Endodermal cell (in vitro differentiated cells): ENCODE data around the gene KCP. TPM values are rescaled to one million over a fixed set of nuclear protein-coding genes. Genes with fewer than 3 reads are reported as not detected.

Source experiments
- DNase-seq: peaks from one replicate; pipeline ENCODE4 v3.0.0-alpha.2; 2017
- H3K27ac ChIP-seq: 2 replicates; pipeline ENCODE4 v1.5.1; 2013; ENCODE audit warnings: mild to moderate bottlenecking, low read depth, low read length, moderate library complexity
- H3K27me3 ChIP-seq: 2 replicates; pipeline ENCODE4 v1.6.1; 2013; ENCODE audit warnings: mild to moderate bottlenecking, low read length, moderate library complexity; ENCODE audit not compliant: insufficient read depth, control insufficient read depth, poor library complexity, severe bottlenecking
- H3K36me3 ChIP-seq: 2 replicates; pipeline ENCODE4 v1.7.0; 2013; ENCODE audit warnings: mild to moderate bottlenecking, low read length, moderate library complexity; ENCODE audit not compliant: control insufficient read depth, insufficient read depth
- H3K4me1 ChIP-seq: one replicate; pipeline ENCODE4 v1.7.0; 2013; ENCODE audit warnings: low read length; ENCODE audit not compliant: control insufficient read depth, insufficient read depth
- H3K4me3 ChIP-seq: 2 replicates; pipeline ENCODE4 v1.5.1; 2013; ENCODE audit warnings: mild to moderate bottlenecking, low read length, moderate library complexity
- H3K9ac ChIP-seq: 2 replicates; pipeline ENCODE4 v1.6.1; 2013; ENCODE audit warnings: mild to moderate bottlenecking, low read length, moderate library complexity; ENCODE audit not compliant: poor library complexity, severe bottlenecking; ENCODE audit errors: extremely low read depth
- H3K9me3 ChIP-seq: 2 replicates; pipeline ENCODE4 v1.6.1; 2013; ENCODE audit warnings: mild to moderate bottlenecking, low read length, moderate library complexity; ENCODE audit not compliant: control insufficient read depth
- H3K27ac Mint-ChIP-seq: 2 replicates; pipeline ENCODE4 v1.8.0; 2020; ENCODE audit warnings: mixed read lengths
- H3K27me3 Mint-ChIP-seq: 2 replicates; pipeline ENCODE4 v1.8.0; 2021; ENCODE audit warnings: mild to moderate bottlenecking, mixed read lengths; ENCODE audit not compliant: insufficient read depth
- H3K36me3 Mint-ChIP-seq: 2 replicates; pipeline ENCODE4 v1.8.0; 2020; ENCODE audit warnings: low read depth, mixed read lengths
- H3K4me1 Mint-ChIP-seq: 2 replicates; pipeline ENCODE4 v1.8.0; 2020; ENCODE audit warnings: mixed read lengths
- H3K4me3 Mint-ChIP-seq: 2 replicates; pipeline ENCODE4 v1.8.0; 2020; ENCODE audit warnings: mild to moderate bottlenecking, moderate library complexity, mixed read lengths
- H3K9me3 Mint-ChIP-seq: 2 replicates; pipeline ENCODE4 v1.8.0; 2020; ENCODE audit warnings: mild to moderate bottlenecking, mixed read lengths
- CTCF ChIP-seq: fragments of 200-600 bp; sonication (generic); conservative IDR thresholded peaks from 2 replicates; pipeline ENCODE4 v1.5.0; 2021; ENCODE audit warnings: antibody characterized with exemption, mild to moderate bottlenecking
- WGBS, 2 experiments: methylation state at CpG; one replicate each; pipeline versions ENCODE4 v1.1.5 to v1.1.7; 2013; ENCODE audit warnings: missing lambda C conversion rate in 2 of 2, mixed read lengths in 1 of 2; ENCODE audit not compliant: insufficient coverage in 1 of 2, insufficient read length in 1 of 2; 5-methylcytosine and 5-hydroxymethylcytosine counted together
- total RNA-seq, 2 donors: library from RNA; stranded (reverse); fragmentation: NEBNext Ultra II Directional in 1 of 2; extraction: Animal tissue kit (Norgen Biotek cat#: 25700) in 1 of 2; gene quantifications; 2 replicates in 1 of 2; 3 replicates in 1 of 2; pipeline ENCODE4 v1.2.1, GENCODE V29; 2021

Gene KCP
- total RNA-seq, 2 donors from 2014 or later = 21.1 to 33.3 TPM

DNA sequence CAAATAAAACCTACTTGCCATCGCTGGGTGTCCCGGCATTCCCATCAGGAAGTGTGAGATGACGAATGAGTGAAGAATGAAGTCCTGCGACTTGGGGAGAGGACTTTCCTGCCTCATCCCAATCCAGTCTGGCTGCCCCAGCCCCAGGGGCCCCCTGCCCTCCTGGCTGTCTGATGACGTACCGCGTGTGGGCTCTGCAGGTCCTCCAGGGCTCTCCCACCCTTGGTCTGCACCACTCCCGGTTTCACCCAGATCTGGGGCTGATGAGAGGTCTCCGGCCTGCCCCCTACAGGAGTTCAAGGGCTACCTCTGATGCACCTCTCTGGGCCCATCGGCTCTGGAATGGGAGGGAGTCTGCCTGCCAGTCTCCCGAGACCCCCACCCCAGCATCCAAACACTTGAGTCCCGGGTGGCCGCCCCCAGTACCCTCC is 38.1 kb downstream of the KCP start:
- Histone ChIP-seq H3K4me1 (no peaks in the 10 kb centered on the region), H3K27me3 (peaks cover 33% of the 10 kb centered on the region), H3K9ac (no peak overlapping the region), H3K4me3 (no peak overlapping the region), H3K36me3 (no peaks in the 10 kb centered on the region), H3K27ac (no peak overlapping the region), H3K9me3 (no peaks in the 10 kb centered on the region)
- WGBS, 2 experiments = 73 to 100% methylated on average over 2 to 12 of the region's 13 CpGs
- Mint-ChIP-seq H3K4me1 (peaks cover 10% of the 10 kb centered on the region), H3K27ac (no peak overlapping the region), H3K9me3 (no peaks in the 10 kb centered on the region), H3K36me3 (no peaks in the 10 kb centered on the region), H3K27me3 (peaks cover 40% of the 10 kb centered on the region), H3K4me3 (no peak overlapping the region)
- peak; percentile 82 for DNase-seq
- TF ChIP-seq CTCF = peak; percentile 71

- Mint-ChIP-seq H3K4me3 (no peak overlapping the region), H3K27me3 (peaks cover 49% of the 10 kb centered on the region), H3K27ac (no peak overlapping the region), H3K9me3 (no peaks in the 10 kb centered on the region), H3K36me3 (peaks cover 9% of the 10 kb centered on the region), H3K4me1 (peaks cover 14% of the 10 kb centered on the region)
- Histone ChIP-seq H3K9ac (no peak overlapping the region), H3K27me3 (peaks cover 33% of the 10 kb centered on the region), H3K9me3 (no peaks in the 10 kb centered on the region), H3K4me3 (no peak overlapping the region), H3K27ac (no peak overlapping the region), H3K36me3 (peaks cover 5% of the 10 kb centered on the region), H3K4me1 (no peaks in the 10 kb centered on the region)
- no peak for DNase-seq
- 92% methylated on average over 5 of the region's 5 CpGs; no CpG with 5 or more reads in 1 of the 2 experiments for WGBS, 2 experiments
- no peak for TF ChIP-seq CTCF
These were observed 39.5 kb downstream of the KCP start for GRCh38 chr7:128871050-128871449.

DNA sequence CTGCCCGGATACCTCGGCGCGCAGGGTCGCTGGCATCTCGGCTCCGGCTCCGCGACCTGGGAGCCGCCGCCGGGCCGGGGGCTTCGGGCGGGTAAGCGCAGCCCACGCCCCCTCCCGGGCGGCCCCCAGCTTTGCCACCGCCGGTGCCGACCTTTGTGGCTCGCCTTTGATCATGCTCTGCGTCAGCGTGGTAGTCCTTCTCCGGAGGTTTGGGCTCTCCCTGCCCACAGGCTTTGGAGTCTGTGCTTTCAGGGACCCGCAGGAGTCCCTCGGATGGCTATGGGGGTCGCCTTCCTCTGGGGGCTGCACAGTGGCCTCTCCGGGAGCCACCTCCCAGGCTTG is 40.6 kb downstream of the KCP start:
- Histone ChIP-seq H3K4me1 (no peaks in the 10 kb centered on the region), H3K27ac (no peak overlapping the region), H3K27me3 (peaks cover 33% of the 10 kb centered on the region), H3K36me3 (peaks cover 16% of the 10 kb centered on the region), H3K9ac (no peak overlapping the region), H3K9me3 (no peaks in the 10 kb centered on the region), H3K4me3 (peak overlapping the region; percentile 80)
- peaks cover 14% of the 10 kb centered on the region for H3K4me1 Mint-ChIP-seq
- TF ChIP-seq CTCF = no peak
- H3K27ac Mint-ChIP-seq = no peak overlapping the region
- WGBS, 2 experiments = 5 to 9% methylated on average over 27 to 30 of the region's 30 CpGs
- peaks cover 49% of the 10 kb centered on the region for H3K27me3 Mint-ChIP-seq
- no peaks in the 10 kb centered on the region for H3K9me3 Mint-ChIP-seq
- peak overlapping the region; percentile 48 for H3K4me3 Mint-ChIP-seq
- peaks cover 18% of the 10 kb centered on the region for H3K36me3 Mint-ChIP-seq
- peak; percentile 79 for DNase-seq
